ENCODE data around the gene RAPGEF6. TPM values are rescaled to one million over a fixed set of nuclear protein-coding genes. Genes with fewer than 3 reads are reported as not detected.

RAPGEF6 gene
- total RNA-seq, 1 donor = 15.6 TPM

GRCh38 chr5:131450941-131451340 is 184.1 kb downstream of the RAPGEF6 start:
- Histone ChIP-seq H3K27ac (ENCODE audit: low read depth, low read length) (no peak overlapping the region), H4K20me1 (ENCODE audit: insufficient read depth, low read length) (no peaks in the 10 kb centered on the region), H3K4me2 (ENCODE audit: insufficient read depth, low read length) (no peak overlapping the region), H3K9me3 (ENCODE audit: low read depth, low read length) (no peaks in the 10 kb centered on the region), H3K4me3 (ENCODE audit: insufficient read depth, low read length) (no peak overlapping the region), H2AFZ (ENCODE audit: low read length) (no peak overlapping the region), H3K4me1 (ENCODE audit: insufficient read depth, low read length) (no peaks in the 10 kb centered on the region), H3K79me2 (ENCODE audit: insufficient read depth, low read length) (no peaks in the 10 kb centered on the region), H3K27me3 (ENCODE audit: insufficient read depth, low read length) (no peaks in the 10 kb centered on the region), H3K36me3 (ENCODE audit: insufficient read depth, low read length) (peaks cover 9% of the 10 kb centered on the region)
- DNase-seq (ENCODE audit: insufficient read length, low spot score, missing footprints) = no peak
- TF ChIP-seq, protein P1, sequence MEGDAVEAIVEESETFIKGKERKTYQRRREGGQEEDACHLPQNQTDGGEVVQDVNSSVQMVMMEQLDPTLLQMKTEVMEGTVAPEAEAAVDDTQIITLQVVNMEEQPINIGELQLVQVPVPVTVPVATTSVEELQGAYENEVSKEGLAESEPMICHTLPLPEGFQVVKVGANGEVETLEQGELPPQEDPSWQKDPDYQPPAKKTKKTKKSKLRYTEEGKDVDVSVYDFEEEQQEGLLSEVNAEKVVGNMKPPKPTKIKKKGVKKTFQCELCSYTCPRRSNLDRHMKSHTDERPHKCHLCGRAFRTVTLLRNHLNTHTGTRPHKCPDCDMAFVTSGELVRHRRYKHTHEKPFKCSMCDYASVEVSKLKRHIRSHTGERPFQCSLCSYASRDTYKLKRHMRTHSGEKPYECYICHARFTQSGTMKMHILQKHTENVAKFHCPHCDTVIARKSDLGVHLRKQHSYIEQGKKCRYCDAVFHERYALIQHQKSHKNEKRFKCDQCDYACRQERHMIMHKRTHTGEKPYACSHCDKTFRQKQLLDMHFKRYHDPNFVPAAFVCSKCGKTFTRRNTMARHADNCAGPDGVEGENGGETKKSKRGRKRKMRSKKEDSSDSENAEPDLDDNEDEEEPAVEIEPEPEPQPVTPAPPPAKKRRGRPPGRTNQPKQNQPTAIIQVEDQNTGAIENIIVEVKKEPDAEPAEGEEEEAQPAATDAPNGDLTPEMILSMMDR (IDR thresholded peaks at IDR 0.05; ENCODE audit: extremely low read depth, low read depth, low read length) = no peak

- TF ChIP-seq, protein P1 (IDR thresholded peaks at IDR 0.05; ENCODE audit: extremely low read depth, low read depth, low read length) = no peak
- Histone ChIP-seq H3K4me1 (ENCODE audit: insufficient read depth, low read length) (no peaks in the 10 kb centered on the region), H3K36me3 (ENCODE audit: insufficient read depth, low read length) (peaks cover 11% of the 10 kb centered on the region), H3K4me2 (ENCODE audit: insufficient read depth, low read length) (no peak overlapping the region), H3K9me3 (ENCODE audit: low read depth, low read length) (no peaks in the 10 kb centered on the region), H4K20me1 (ENCODE audit: insufficient read depth, low read length) (no peaks in the 10 kb centered on the region), H3K27me3 (ENCODE audit: insufficient read depth, low read length) (no peaks in the 10 kb centered on the region), H3K79me2 (ENCODE audit: insufficient read depth, low read length) (no peaks in the 10 kb centered on the region), H2AFZ (ENCODE audit: low read length) (no peak overlapping the region), H3K4me3 (ENCODE audit: insufficient read depth, low read length) (no peak overlapping the region), H3K27ac (ENCODE audit: low read depth, low read length) (no peak overlapping the region)
- no peak for DNase-seq (ENCODE audit: insufficient read length, low spot score, missing footprints)
These were observed 193.8 kb downstream of the RAPGEF6 start for GRCh38 chr5:131441184-131441583.

- Histone ChIP-seq H4K20me1 (ENCODE audit: insufficient read depth, low read length) (no peaks in the 10 kb centered on the region), H3K27ac (ENCODE audit: low read depth, low read length) (no peak overlapping the region), H2AFZ (ENCODE audit: low read length) (no peak overlapping the region), H3K27me3 (ENCODE audit: insufficient read depth, low read length) (no peaks in the 10 kb centered on the region), H3K4me2 (ENCODE audit: insufficient read depth, low read length) (no peak overlapping the region), H3K9me3 (ENCODE audit: low read depth, low read length) (no peaks in the 10 kb centered on the region), H3K79me2 (ENCODE audit: insufficient read depth, low read length) (no peaks in the 10 kb centered on the region), H3K4me1 (ENCODE audit: insufficient read depth, low read length) (no peaks in the 10 kb centered on the region), H3K4me3 (ENCODE audit: insufficient read depth, low read length) (no peak overlapping the region), H3K36me3 (ENCODE audit: insufficient read depth, low read length) (peaks cover 13% of the 10 kb centered on the region)
- no peak for DNase-seq (ENCODE audit: insufficient read length, low spot score, missing footprints)
- TF ChIP-seq, protein P1 (IDR thresholded peaks at IDR 0.05; ENCODE audit: extremely low read depth, low read depth, low read length) = no peak
These were observed 198.9 kb downstream of the RAPGEF6 start for GRCh38 chr5:131436081-131436480.

GRCh38 chr5:131433109-131433508 is 201.9 kb downstream of the RAPGEF6 start:
- Histone ChIP-seq H3K27ac (ENCODE audit: low read depth, low read length) (no peak overlapping the region), H3K36me3 (ENCODE audit: insufficient read depth, low read length) (peaks cover 13% of the 10 kb centered on the region), H2AFZ (ENCODE audit: low read length) (no peak overlapping the region), H3K4me1 (ENCODE audit: insufficient read depth, low read length) (no peaks in the 10 kb centered on the region), H3K9me3 (ENCODE audit: low read depth, low read length) (no peaks in the 10 kb centered on the region), H3K4me2 (ENCODE audit: insufficient read depth, low read length) (no peak overlapping the region), H3K27me3 (ENCODE audit: insufficient read depth, low read length) (no peaks in the 10 kb centered on the region), H4K20me1 (ENCODE audit: insufficient read depth, low read length) (no peaks in the 10 kb centered on the region), H3K79me2 (ENCODE audit: insufficient read depth, low read length) (no peaks in the 10 kb centered on the region), H3K4me3 (ENCODE audit: insufficient read depth, low read length) (no peak overlapping the region)
- TF ChIP-seq, protein P1 (IDR thresholded peaks at IDR 0.05; ENCODE audit: extremely low read depth, low read depth, low read length) = no peak
- no peak for DNase-seq (ENCODE audit: insufficient read length, low spot score, missing footprints)

All from osteoblast (primary cell).